Activated naive CD4-positive, alpha-beta T cell treated with anti-CD3 and anti-CD28 coated beads, Interleukin-2, amount 10 ng/mL, durations not matched to agents 7 days and 5 days (primary cell): ENCODE data around the gene CDH5.

Experiments used
- CTCF ChIA-PET: fragments of 350-600 bp; sonication (Branson Sonifier 250); formaldehyde crosslinking; loops from one replicate; lab custom pipeline; 2021; ENCODE audit warnings: antibody characterized with exemption; lab: Charles Lee
- DNase-seq: peaks from one replicate; pipeline ENCODE4 v3.0.0-alpha.2; 2020
- H3K27ac Mint-ChIP-seq: one replicate; pipeline ENCODE4 v1.8.0; 2021; ENCODE audit warnings: mild to moderate bottlenecking, moderate library complexity, mixed read lengths
- H3K27me3 Mint-ChIP-seq: one replicate; pipeline ENCODE4 v1.8.0; 2021; ENCODE audit warnings: mild to moderate bottlenecking, mixed read lengths
- H3K36me3 Mint-ChIP-seq: one replicate; pipeline ENCODE4 v1.8.0; 2021; ENCODE audit warnings: mixed read lengths
- H3K4me1 Mint-ChIP-seq: one replicate; pipeline ENCODE4 v1.8.0; 2021; ENCODE audit warnings: mixed read lengths
- H3K4me3 Mint-ChIP-seq: one replicate; pipeline ENCODE4 v1.8.0; 2021; ENCODE audit warnings: mild to moderate bottlenecking, moderate library complexity, mixed read lengths
- H3K9me3 Mint-ChIP-seq: one replicate; pipeline ENCODE4 v1.8.0; 2021; ENCODE audit warnings: mixed read lengths

CDH5 gene

GRCh38 chr16:66416939-66417700, 50.6 kb downstream of the CDH5 start:
- Mint-ChIP-seq H3K27me3 (peaks cover 25% of the 10 kb centered on the region), H3K27ac (no peak overlapping the region), H3K4me3 (no peak overlapping the region), H3K36me3 (no peaks in the 10 kb centered on the region), H3K4me1 (peaks cover 9% of the 10 kb centered on the region), H3K9me3 (peaks cover 2% of the 10 kb centered on the region)
- no peak for DNase-seq
- CTCF ChIA-PET = interaction anchor here (0.9 kb wide), 1 partner anchor 11 kb away, joined by 4 read pairs; no protein-coding TSS in a partner anchor

- no peaks in the 10 kb centered on the region for H3K9me3 Mint-ChIP-seq
- H3K4me3 Mint-ChIP-seq = no peak overlapping the region
- H3K4me1 Mint-ChIP-seq = peaks cover 9% of the 10 kb centered on the region
- H3K27ac Mint-ChIP-seq = no peak overlapping the region
- CTCF ChIA-PET = interaction anchor here (0.9 kb wide), 1 partner anchor 12 kb away, joined by 4 read pairs; no protein-coding TSS in a partner anchor
- peaks cover 37% of the 10 kb centered on the region for H3K27me3 Mint-ChIP-seq
- no peaks in the 10 kb centered on the region for H3K36me3 Mint-ChIP-seq
- no peak for DNase-seq
Measured at GRCh38 chr16:66418165-66418962, 51.9 kb downstream of the CDH5 start.

DNA sequence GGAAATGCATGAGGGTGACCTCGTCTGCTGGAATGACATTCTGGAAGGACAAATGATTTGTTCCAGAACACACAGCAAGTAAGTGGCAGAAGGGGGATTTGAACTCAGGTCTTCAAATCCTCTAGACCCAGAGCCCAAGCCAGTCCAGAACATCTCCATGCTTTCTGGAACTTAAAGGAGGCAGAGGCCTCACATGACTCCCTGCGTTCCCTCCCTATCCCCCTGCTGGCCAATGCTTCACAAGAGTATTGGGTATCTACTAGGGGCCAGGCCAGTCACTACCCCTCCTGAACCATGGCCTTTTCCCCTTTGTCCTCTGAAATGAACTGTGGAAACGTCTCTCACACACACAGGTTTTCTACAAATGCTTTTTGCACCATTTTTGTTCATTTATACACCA, 53.0 kb downstream of the CDH5 start:
- no peak overlapping the region for H3K4me3 Mint-ChIP-seq
- CTCF ChIA-PET = no interaction called here
- no peak for DNase-seq
- no peak overlapping the region for H3K27ac Mint-ChIP-seq
- no peaks in the 10 kb centered on the region for H3K9me3 Mint-ChIP-seq
- H3K4me1 Mint-ChIP-seq = peaks cover 9% of the 10 kb centered on the region
- peaks cover 49% of the 10 kb centered on the region for H3K27me3 Mint-ChIP-seq
- H3K36me3 Mint-ChIP-seq = no peaks in the 10 kb centered on the region

- H3K4me3 Mint-ChIP-seq = no peak overlapping the region
- no peak for DNase-seq
- H3K36me3 Mint-ChIP-seq = no peaks in the 10 kb centered on the region
- H3K27ac Mint-ChIP-seq = no peak overlapping the region
- peaks cover 9% of the 10 kb centered on the region for H3K4me1 Mint-ChIP-seq
- H3K27me3 Mint-ChIP-seq = peaks cover 57% of the 10 kb centered on the region
- H3K9me3 Mint-ChIP-seq = no peaks in the 10 kb centered on the region
- CTCF ChIA-PET = interaction anchor here (1.1 kb wide), 1 partner anchor 14 kb away, joined by 4 read pairs; no protein-coding TSS in a partner anchor
Measured at GRCh38 chr16:66420396-66420795, 53.9 kb downstream of the CDH5 start.

GRCh38 chr16:66421891-66422290, 55.4 kb downstream of the CDH5 start:
- peaks cover 68% of the 10 kb centered on the region for H3K27me3 Mint-ChIP-seq
- peaks cover 12% of the 10 kb centered on the region for H3K4me1 Mint-ChIP-seq
- H3K9me3 Mint-ChIP-seq = no peaks in the 10 kb centered on the region
- no peak overlapping the region for H3K4me3 Mint-ChIP-seq
- CTCF ChIA-PET = no interaction called here
- DNase-seq = no peak
- no peak overlapping the region for H3K27ac Mint-ChIP-seq
- no peaks in the 10 kb centered on the region for H3K36me3 Mint-ChIP-seq

DNA sequence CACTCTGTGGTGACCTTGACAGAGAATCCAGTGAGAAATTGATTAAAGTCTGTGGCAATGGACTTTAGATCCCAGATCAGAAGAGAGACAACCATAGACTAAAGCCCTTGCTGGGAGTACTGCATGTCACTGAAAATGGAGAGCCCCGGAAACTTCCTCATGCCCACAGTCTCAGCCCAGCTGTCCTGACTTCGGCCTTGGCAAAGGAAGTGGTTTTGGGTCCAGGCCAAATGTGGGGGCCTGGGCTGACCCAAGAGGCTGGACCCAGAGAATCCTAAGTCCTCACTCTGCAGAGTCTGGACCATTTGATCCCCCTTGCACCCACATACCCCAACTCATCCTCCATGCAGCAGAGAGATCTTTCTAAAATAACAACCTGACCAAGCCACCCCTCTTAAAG, 55.9 kb downstream of the CDH5 start:
- H3K36me3 Mint-ChIP-seq = no peaks in the 10 kb centered on the region
- DNase-seq = no peak
- H3K9me3 Mint-ChIP-seq = no peaks in the 10 kb centered on the region
- H3K4me3 Mint-ChIP-seq = no peak overlapping the region
- H3K27ac Mint-ChIP-seq = no peak overlapping the region
- CTCF ChIA-PET = no interaction called here
- peaks cover 12% of the 10 kb centered on the region for H3K4me1 Mint-ChIP-seq
- peaks cover 66% of the 10 kb centered on the region for H3K27me3 Mint-ChIP-seq

- Mint-ChIP-seq H3K27ac (no peak overlapping the region), H3K9me3 (no peaks in the 10 kb centered on the region), H3K4me1 (peaks cover 10% of the 10 kb centered on the region), H3K36me3 (no peaks in the 10 kb centered on the region), H3K4me3 (no peak overlapping the region), H3K27me3 (peaks cover 74% of the 10 kb centered on the region)
- no peak for DNase-seq
- CTCF ChIA-PET = no interaction called here
Measured at GRCh38 chr16:66423177-66423576, 56.7 kb downstream of the CDH5 start.

DNA sequence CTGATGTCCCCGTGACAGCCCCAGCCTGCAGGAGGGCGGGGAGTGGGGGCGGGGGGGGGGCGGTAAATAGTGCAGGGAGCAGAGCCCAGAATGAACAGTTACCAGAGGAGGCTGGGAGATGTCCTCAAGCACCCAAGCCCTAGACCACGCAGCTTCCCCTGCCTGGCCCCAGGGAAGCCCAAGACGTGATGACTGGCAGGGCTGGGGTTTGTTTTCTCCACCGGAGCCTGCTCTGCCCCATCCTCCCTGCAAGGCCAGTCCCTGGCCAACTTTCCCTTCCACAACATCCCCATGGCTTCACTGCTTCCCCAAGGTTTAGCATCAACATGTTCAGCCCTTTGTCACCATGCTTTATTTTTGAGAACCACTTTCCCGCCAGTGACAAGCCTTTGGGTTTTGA, 59.2 kb downstream of the CDH5 start:
- no peak overlapping the region for H3K4me3 Mint-ChIP-seq
- H3K36me3 Mint-ChIP-seq = no peaks in the 10 kb centered on the region
- peaks cover 87% of the 10 kb centered on the region for H3K27me3 Mint-ChIP-seq

DNA sequence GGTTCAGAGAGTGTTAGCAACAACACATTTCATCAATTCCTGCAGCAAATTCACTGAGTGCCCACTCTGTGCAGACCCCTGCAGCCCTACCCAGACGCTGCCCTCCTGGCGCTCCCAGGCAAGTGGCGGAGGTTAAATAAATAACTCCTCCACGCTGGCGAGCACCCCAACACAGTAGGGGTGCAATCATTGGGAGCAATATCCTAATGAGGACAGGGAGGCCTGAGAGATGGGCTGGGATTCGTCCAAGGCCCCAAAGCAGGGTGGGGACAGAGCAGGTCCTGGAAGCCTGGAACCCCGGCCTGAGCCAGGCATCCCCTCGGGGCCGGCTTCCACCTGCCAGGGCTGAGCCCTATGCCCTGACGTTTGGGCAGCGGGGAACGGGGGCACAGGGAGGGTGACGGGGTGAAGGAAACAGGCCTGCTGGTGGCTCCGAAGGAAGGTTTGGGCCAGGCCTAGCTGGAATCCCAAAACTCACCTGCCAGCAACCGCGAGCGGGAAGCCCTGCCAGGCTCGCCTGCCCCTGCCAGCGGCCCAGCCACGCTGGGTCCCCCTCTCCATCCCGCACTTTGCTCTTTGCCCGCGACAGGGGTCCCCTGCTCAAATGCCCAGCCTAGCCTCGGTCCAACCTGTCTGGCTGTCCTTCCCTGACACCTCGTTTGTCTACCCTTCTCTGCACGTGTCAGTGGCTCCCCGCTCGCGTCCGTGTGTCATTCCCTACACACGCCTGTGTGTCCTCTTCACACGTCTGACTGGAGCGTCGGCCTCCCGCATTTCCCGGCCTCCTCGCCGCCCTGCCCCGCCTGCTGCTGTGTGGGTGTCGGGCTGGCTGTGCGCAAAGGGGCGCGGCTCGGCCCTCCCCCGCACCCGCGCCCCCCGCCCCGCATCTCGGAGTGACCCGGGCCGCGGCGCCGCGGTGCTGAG, 59.9 kb downstream of the CDH5 start:
- Mint-ChIP-seq H3K27me3 (peaks cover 86% of the 10 kb centered on the region), H3K4me3 (peak overlapping the region; percentile 29), H3K4me1 (peaks cover 8% of the 10 kb centered on the region), H3K27ac (no peak overlapping the region), H3K9me3 (no peaks in the 10 kb centered on the region), H3K36me3 (no peaks in the 10 kb centered on the region)
- CTCF ChIA-PET = interaction anchor here (0.9 to 1.1 kb wide), 2 partner anchors 22 to 163 kb away, joined by 3 read pairs; no protein-coding TSS in a partner anchor
- no peak for DNase-seq

More for the DNA sequence above, 59.2 kb downstream of the CDH5 start:
- Mint-ChIP-seq H3K27ac (no peak overlapping the region), H3K4me1 (peaks cover 8% of the 10 kb centered on the region), H3K9me3 (no peaks in the 10 kb centered on the region)
- CTCF ChIA-PET = interaction anchor here (0.9 to 1.1 kb wide), 2 partner anchors 21 to 164 kb away, joined by 3 read pairs; no protein-coding TSS in a partner anchor
- DNase-seq = no peak

DNA sequence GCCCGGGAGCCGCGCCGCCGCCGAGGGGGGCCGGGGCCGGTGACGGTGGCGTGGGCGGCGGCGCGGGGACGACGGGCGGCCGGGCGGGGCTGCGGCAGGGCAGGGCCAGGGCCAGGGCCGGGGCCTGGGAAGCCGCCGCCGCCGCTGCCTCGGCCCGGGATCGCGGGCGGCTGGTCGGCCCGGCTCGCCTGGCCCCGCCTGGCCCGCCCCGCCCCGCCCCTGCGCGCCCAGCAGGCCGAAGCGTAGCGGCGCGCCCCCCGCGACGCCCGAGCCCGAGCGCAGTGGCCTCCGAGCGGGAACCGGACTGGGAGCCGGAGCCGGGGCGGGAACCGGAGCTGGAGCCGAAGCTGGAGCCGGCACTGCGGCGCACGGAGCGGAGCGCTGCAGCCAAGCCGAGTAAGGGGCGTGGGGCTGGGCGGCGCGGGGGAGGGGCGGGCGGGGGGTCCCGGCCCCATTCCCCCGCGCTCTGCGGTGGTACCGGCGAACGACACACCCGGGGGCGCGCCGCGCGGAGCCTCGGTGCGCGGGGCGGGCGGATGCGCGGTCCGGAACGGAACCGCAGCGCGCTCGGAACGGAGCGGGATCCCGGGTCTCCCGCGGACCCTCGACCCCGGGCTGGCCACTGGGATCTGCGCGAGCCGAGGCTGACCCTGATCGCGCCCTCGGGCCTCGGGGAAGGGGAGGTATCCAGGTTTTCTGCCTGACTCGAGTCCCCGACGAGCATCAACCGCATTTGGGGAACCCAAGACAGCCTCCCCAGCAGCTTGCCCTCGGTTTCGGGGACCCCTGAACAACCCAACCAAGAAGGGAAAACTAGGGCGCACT, 60.8 kb downstream of the CDH5 start, which contains the start of gene BEAN1:
Gene BEAN1, plus strand, starts transcription at position 260 of the 825 bp plus-strand sequence. CDS start 10,382 bp downstream, outside the sequence.
- no peak for DNase-seq
- Mint-ChIP-seq H3K4me1 (peaks cover 8% of the 10 kb centered on the region), H3K4me3 (peak within 1 kb of the TSS; percentile 29), H3K27me3 (peaks cover 86% of the 10 kb centered on the region), H3K9me3 (no peaks in the 10 kb centered on the region), H3K36me3 (no peaks in the 10 kb centered on the region), H3K27ac (no peak within 1 kb of the TSS)
- CTCF ChIA-PET = no interaction called here

- peaks cover 8% of the 10 kb centered on the region for H3K4me1 Mint-ChIP-seq
- no peaks in the 10 kb centered on the region for H3K9me3 Mint-ChIP-seq
- no peak overlapping the region for H3K4me3 Mint-ChIP-seq
- H3K36me3 Mint-ChIP-seq = no peaks in the 10 kb centered on the region
- no peak overlapping the region for H3K27ac Mint-ChIP-seq
- no peak for DNase-seq
- CTCF ChIA-PET = no interaction called here
- H3K27me3 Mint-ChIP-seq = peaks cover 85% of the 10 kb centered on the region
Measured at GRCh38 chr16:66427871-66428681, 61.6 kb downstream of the CDH5 start.

GRCh38 chr16:66428682-66429251, 62.3 kb downstream of the CDH5 start:
- H3K27me3 Mint-ChIP-seq = peaks cover 85% of the 10 kb centered on the region
- no peak overlapping the region for H3K4me3 Mint-ChIP-seq
- no peak for DNase-seq
- H3K9me3 Mint-ChIP-seq = no peaks in the 10 kb centered on the region
- H3K27ac Mint-ChIP-seq = no peak overlapping the region
- CTCF ChIA-PET = no interaction called here
- H3K4me1 Mint-ChIP-seq = peaks cover 8% of the 10 kb centered on the region
- H3K36me3 Mint-ChIP-seq = no peaks in the 10 kb centered on the region
